Right lobe of liver (tissue), 4 donors: Measurements from ENCODE around the gene TESPA1.

ENCODE experiments used
- CTCF ChIP-seq, 4 donors: fragments of 200-600 bp in 3 of 4; fragments of 450-650 bp in 1 of 4; IDR thresholded peaks; one replicate each; pipeline versions ENCODE4 v1.5.1 to v1.8.0; 2016 to 2022; ENCODE audit warnings: antibody characterized with exemption in 4 of 4, mild to moderate bottlenecking in 2 of 4
- POLR2A ChIP-seq: fragments of 450-650 bp; IDR thresholded peaks from one replicate; pipeline ENCODE4 v1.6.1; 2017; ENCODE audit warnings: antibody characterized with exemption, mild to moderate bottlenecking
- donor health status: DM: no; HTN: no; CAD: no.
- donor health status: DM: no; HTN: no; CAD: no.
- donor health status: DM: no; HTN: yes; CAD: no.

GRCh38 chr12:54997929-54998522, 13.5 kb upstream of the TESPA1 start:
- TF ChIP-seq CTCF (IDR thresholded peaks at IDR 0.05) (no peak), POLR2A (no peak)
